ENCODE results near the gene SSTR3.
"Not testable (repeated sequence)": the region's sequence is repeated elsewhere in the genome, so short reads cannot be mapped to it uniquely, and the experiment has no call there.

SSTR3 gene

GRCh38 chr22:37209140-37209845 lies 3.0 kb downstream of the SSTR3 start:
- no peak for DNase-seq

- DNase-seq, result no peak
Measured at GRCh38 chr22:37208401-37209139, 3.7 kb downstream of the SSTR3 start.

GRCh38 chr22:37207981-37208380 lies 4.3 kb downstream of the SSTR3 start:
- DNase-seq, result no peak

- DNase-seq, result no peak
Measured at GRCh38 chr22:37206841-37207821, 5.1 kb downstream of the SSTR3 start.

- no peak for DNase-seq
Measured at GRCh38 chr22:37206118-37206840, 6.0 kb downstream of the SSTR3 start.

GRCh38 chr22:37205046-37205445 lies 7.2 kb downstream of the SSTR3 start:
- no peak for DNase-seq

- DNase-seq, result no peak
Measured at GRCh38 chr22:37204045-37204655, 8.1 kb downstream of the SSTR3 start.

GRCh38 chr22:37203354-37204044 lies 8.8 kb downstream of the SSTR3 start:
- no peak for DNase-seq

- no peak for DNase-seq
Measured at GRCh38 chr22:37202716-37203115, 9.6 kb downstream of the SSTR3 start.

- no peak for DNase-seq
Measured at GRCh38 chr22:37202001-37202555, 10.2 kb downstream of the SSTR3 start.

- DNase-seq, result not testable (repeated sequence)
Measured at GRCh38 chr22:37201443-37201820, 10.8 kb downstream of the SSTR3 start.

GRCh38 chr22:37199760-37200108 lies 12.5 kb downstream of the SSTR3 start:
- DNase-seq, result no peak

GRCh38 chr22:37199103-37199759 lies 13.0 kb downstream of the SSTR3 start:
- DNase-seq, result peak; percentile 99

GRCh38 chr22:37198258-37199102 lies 13.8 kb downstream of the SSTR3 start:
- peak; percentile 67 for DNase-seq

GRCh38 chr22:37197451-37198257 lies 14.6 kb downstream of the SSTR3 start:
- DNase-seq, result no peak

- DNase-seq, result no peak
Measured at GRCh38 chr22:37196539-37197450, 15.5 kb downstream of the SSTR3 start.

- DNase-seq, result no peak
Measured at GRCh38 chr22:37195921-37196320, 16.4 kb downstream of the SSTR3 start.

- no peak for DNase-seq
Measured at GRCh38 chr22:37194750-37195149, 17.5 kb downstream of the SSTR3 start.

All from NCI-H2171 (cell line).